LNCAP (cell line): ENCODE data around the gene ZCCHC24.

ENCODE experiments used
- CTCF ChIP-seq: fragments of 450-650 bp; IDR thresholded peaks from 2 replicates; pipeline ENCODE4 v1.5.1; 2017; ENCODE audit warnings: mild to moderate bottlenecking

Gene ZCCHC24

GRCh38 chr10:79387974-79388850 is 57.2 kb downstream of the ZCCHC24 start:
- TF ChIP-seq CTCF = no peak

DNA sequence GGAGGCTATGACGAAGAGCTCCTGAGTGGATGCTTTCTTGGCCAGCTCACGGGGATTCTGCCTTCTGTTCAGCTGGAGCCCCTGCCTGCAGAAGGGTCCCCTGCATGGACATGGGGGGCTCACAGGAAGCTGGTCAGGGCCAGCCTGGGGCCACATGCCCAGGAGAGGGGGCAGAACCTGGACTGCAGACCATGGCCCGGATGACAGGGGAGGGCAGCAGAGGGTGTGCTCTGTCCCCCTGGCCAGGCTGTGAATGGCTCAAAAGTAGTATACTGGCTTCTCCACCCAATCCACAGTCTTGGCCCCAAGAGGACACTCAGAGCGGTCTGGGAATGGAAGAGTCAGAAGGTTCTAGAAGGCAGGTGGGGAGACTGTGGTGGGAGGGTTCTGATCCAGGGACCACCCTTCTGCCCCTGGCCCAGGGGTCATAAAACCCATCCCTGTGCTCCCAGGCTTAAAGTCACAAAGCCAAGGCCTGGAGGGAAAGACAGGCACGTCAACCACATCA is 57.9 kb downstream of the ZCCHC24 start:
- no peak for TF ChIP-seq CTCF

DNA sequence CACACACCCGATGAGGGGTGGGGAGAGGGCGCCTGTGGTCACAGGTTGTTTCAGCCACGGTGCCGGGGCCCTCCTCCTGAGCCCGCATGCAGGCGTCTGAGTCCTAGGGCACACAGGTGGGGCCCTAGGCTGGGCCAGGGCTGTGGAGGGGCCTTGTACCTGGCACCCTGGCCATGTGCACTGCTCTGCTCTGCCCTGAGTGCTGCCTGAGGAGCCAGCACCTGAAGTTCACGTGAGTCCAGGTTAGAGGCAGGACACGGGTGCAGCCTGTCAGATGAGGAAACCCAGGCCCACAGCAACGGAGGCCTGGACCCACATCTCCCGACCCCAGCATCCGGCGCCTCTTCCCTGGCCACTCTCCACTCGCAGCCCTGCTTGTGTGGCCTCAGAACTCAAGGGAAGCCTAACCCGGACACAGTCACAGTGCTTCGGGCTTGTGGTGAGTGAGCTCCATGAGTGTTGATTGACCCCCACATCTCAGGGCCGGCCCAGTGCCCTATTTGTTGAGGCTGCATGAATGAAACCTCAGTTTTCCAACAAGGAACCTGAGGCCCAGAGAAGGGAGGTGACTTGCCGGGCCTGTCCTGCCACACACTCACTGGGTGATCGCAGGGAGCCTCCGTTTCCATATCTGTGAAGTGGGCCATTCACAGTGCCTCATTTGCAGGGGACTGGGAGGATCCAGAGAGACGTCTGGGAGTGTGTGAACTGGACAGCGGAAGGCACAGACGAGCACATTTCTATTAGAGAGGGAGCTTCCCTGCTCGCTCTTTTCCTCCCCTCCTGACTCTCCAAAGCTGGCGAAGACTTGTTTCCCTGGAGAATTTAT is 58.6 kb downstream of the ZCCHC24 start:
- TF ChIP-seq CTCF = no peak

DNA sequence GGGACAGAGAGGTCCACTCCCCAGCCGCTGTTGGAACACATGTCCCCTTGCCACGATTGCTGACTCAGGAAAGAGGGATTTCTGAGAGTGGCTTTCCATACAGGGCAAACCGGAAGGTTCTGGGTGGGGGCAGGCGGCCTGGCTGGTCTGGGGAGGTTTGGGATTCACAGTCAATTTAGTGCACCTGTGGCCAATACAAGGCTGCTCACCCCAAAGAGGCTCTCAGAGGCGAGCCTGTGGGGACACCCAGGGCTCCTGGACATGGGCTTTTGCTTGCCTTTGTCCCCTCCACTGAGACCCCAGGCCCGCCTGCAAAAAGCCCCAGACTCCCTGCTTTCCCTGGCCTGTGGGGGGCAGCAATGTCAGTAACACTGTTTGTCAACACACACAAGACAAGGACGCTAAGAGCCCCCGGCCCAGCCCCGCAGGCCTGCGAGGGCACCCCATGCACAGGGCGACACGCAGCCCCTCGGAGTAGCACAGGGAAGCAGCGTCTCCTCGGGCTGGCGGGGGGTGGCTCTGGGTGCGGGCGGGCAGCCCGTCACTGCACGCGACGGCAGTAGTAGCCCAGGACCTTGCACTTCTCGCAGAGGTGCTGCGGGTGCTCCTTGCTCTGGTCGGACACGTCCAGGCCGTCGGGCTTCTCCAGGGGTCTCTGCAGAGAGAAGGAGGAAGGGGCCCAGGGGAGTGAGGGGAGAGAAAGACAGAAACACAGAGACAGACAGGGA is 59.5 kb downstream of the ZCCHC24 start:
- no peak for TF ChIP-seq CTCF

DNA sequence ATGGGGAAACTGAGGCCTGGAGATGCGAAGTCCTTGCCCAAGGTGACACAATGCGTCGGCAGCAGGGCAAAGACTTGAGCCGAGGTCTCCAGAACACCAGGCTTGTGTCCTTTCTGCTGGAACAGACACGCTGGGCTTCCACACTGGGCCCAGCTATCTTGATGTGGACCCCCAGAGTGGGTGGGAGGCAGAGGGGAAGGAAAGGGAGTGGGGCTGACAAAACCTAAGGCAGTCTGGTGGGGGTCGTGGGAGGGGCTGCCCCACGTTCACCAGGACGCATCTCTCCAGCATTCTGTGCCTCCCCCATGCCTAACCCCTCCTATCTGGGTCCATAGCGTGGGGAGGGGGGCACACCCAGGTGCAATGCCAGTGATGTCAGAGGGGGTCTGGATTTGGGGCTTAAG is 60.0 kb downstream of the ZCCHC24 start:
- no peak for TF ChIP-seq CTCF

GRCh38 chr10:79384773-79385391 is 60.5 kb downstream of the ZCCHC24 start:
- TF ChIP-seq CTCF = no peak
